ENCODE results near the gene MC1R.

Gene MC1R

DNA sequence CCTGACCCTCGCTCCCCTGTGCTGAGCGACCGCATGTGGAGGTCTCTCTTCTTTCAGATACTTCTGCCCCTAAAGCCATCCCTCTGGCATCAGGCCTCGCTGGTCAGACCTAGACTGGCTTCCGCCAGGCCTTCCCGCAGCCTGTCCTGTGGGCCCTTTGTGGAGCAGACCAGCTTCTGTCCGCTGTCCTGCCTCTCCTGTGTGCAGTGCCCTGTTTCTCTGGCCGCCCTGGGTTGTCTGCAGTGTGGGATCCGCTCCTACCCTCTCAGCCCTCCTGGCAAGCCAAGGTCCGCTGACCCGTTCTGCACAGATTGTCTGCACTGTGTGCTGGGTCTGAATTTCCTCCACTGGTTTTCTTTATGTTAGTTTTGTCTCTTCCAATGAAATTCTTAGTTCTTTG, 21.5 kb upstream of the MC1R start:
- DNase-seq: no peak

DNA sequence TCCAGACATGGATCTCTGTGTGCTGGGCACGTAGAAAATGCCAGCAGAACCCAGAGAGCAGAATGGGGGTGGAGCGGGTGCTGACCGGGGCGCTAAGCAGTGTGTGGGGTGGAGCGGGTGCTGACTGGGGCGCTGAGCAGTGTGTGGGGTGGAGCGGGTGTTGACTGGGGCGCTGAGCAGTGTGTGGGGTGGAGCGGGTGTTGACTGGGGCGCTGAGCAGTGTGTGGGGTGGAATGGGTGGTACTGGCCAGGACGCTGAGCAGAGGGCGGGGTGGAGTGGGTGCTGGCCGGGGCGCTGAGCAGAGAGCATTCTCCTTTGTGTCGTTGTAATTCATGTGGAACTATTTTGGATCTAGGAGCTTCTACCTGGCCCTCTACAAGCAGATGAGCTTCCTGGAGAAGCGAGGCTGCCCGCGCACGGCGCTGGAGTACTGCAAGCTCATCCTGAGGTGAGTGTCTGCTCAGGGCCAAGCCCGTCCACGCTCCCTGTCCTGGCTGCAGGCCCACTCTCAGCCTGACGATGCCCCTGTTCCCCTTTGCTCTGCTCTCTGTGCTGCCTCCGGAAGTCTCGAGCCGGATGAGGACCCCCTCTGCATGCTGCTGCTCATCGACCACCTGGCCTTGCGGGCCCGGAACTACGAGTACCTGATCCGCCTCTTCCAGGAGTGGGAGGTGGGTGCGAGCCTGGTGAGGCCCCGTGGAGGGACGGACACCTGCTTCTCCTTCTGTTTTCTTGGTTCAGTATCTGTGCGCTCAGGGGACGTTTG, 20.3 kb upstream of the MC1R start:
- DNase-seq: no peak

- no peak for DNase-seq
Observed at GRCh38 chr16:89899879-89900481, 18.7 kb upstream of the MC1R start.

DNA sequence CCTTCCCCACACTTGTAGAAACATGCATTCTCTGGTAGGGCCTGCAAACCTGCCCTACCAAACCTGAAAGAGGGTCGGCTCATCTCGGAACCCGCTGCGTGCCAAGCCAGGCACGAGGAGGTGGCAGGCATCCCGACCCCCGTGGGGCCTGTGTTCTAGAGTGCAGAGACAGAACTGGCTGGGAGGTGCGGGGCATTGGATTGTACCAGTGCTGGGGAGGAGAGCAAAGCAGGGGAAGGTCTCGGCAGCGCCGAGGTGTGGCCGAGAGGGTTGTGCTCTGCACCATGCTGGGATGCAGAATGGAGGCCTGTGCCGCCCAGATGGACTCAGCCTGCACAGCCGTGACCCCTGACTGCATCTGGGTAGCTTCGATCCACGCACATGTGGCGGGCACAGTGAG, 17.8 kb upstream of the MC1R start:
- no peak for DNase-seq

DNA sequence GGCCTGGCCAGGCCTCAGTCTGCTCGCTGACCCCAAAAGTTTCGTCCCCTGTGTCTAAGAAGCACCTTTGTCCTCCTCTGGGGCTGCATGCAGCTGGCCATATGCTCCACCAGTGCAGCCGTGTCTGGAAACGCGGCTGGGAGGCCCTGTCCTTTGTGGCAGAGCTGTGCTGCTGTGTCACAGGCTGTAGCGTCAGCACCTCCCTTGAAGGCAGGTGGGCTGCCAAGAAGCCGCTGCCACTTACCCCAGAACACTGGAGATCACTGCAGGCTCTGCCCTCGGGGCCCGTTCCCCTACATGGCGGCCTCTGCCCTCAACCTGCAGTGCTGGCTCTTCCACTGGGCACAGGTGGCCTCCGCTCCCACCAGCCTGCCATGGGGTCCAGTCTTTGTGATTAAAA, 15.7 kb upstream of the MC1R start:
- no peak for DNase-seq

DNA sequence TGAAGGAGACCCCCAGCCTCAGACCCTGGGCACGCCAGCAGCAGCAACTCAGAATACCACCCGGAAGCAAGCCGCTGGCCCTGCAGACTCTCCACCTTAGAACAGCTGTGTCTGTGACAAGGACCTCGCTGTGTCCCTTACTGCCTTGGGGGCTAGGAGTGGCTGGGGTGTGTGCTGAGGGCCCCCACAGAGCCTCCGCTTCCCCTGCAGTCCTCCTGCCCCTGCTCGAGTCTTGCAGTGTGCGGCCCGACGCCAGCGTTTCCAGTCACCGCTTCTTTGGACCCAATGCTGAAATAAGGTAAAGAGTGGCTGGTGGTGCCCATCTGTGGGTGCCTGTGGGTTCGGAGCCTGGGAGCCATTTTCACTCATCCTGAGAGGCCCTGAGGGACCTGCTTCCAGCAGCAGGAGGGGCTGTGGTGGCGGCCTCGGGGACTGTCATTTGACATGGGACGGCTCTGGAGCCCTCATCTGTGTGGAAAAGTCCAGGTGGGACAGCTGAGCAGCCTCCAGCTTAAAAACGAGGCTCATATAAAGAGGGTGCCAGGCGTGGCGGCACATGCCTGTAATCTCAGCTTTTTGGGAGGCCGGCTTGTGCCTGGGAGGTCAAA, 14.7 kb upstream of the MC1R start:
- no peak for DNase-seq

DNA sequence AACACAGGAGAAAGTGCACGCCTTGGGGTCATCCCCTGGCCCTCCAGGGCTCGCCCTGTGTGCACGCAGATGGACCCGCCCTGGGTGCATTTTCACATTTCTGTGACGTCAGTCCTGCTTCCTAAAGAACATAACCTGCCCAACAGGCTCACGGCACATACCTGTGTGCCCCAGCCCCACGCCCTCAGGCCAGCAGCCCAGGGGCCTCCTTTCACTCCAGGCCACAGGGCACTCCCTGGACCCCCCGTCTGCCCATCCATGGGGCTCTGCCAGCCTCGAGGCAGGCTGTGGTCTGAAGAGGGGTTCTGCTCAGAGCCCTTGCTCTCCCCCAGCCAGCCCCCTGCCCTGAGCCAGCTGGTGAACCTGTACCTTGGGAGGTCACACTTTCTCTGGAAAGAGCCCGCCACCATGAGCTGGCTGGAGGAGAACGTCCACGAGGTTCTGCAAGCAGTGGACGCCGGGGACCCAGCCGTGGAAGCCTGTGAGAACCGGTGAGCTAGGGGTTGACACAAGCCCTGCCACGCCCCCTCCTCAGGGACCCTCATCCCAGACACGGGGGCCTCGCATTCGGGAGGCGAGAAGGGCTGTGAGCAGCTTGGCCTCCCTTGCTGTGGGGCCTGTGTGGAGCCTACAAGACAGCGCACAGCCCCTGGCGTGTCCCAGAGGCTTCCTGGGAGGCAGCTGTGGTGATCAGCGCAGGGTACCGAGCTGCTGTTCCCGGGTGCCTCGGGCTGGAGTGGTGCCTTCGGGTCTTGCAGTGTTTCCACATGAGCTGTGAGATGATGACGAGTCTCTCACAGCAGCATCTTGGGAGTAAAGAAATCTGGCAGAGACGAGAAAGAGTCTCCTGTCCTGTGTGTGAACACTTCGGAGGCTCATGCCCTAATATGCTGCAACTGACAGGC, 13.8 kb upstream of the MC1R start:
- DNase-seq: no peak

DNA sequence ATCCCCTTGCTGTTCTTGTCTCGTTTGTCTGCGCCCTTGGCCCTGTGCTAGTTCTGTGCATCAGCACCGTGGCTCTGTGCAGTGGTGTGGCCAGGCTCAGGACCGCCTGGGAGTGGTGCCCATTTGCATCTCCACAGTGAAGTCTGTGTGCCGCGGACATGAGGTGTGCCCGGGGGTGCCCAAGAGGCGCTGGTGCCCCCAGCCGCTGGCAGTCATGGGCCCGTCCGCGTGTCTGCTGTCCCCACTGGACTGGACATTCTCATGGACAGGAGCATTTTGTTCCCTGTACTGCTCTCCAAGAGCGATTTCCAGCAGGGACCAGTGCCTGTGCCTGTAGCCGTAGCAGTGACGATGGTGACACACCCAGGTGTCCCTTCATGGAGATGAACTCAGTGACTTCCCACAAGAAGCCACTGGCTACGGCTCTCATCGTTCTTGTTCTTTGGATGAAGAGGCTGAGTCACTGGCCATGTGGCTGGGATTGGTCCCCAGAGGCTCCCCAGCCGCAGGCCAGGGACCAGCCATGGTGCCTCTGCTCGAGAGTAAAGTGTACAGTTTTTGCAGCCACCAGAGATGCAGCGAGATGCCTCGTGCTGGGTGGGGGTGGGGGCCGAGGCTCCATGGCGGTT, 13.0 kb upstream of the MC1R start:
- DNase-seq: no peak

GRCh38 chr16:89906140-89907025, 12.3 kb upstream of the MC1R start:
- no peak for DNase-seq

GRCh38 chr16:89907055-89907814, 11.4 kb upstream of the MC1R start:
- DNase-seq: no peak

- DNase-seq: no peak
Observed at GRCh38 chr16:89908236-89908635, 10.4 kb upstream of the MC1R start.

DNA sequence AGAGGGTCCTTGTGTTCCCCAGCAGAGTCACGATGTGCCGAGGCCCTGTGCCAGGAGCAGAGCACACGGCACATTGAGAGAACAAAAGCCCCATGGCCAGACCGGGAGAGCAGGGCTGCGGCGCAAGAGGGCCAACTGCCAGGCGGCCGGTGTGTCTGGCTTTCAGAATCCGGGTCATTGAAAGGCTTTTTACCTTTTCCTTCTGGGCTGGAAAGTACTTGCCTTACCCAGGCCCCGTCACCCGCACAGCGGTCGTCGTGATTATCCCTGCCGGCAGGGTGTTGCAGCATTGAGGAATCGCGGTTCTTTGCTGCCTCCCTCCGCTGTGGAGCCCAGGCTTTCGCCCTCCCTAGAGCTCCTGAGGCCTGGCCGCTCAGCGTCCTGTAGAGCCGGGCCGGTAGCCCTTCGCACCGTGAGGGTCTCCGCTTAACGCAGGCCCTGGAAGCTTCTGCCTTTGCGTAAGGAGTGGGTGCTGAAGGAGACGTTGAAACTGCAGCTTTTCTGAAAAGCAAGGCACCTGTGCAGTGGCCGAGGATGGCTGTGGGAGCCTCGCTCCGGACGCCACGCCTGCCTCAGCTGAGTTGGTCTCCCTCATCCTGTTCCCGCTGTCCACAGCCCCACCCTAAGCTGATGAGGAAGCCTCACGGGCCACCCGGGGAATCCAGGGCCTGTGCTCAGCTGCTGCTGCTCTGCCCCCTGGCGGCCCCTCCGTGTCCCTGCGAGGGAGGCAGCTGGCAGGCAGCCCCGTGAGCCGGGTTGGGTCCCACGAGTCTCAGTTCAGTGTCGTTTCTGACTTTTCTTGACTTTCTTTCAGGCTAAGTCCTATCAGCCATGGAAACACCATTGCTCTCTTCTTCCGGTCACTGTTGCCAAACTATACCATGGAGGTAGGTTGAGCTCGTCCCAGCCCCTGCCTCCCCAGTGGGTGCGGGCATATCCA, 8.6 kb upstream of the MC1R start:
- DNase-seq: peak; percentile 72

DNA sequence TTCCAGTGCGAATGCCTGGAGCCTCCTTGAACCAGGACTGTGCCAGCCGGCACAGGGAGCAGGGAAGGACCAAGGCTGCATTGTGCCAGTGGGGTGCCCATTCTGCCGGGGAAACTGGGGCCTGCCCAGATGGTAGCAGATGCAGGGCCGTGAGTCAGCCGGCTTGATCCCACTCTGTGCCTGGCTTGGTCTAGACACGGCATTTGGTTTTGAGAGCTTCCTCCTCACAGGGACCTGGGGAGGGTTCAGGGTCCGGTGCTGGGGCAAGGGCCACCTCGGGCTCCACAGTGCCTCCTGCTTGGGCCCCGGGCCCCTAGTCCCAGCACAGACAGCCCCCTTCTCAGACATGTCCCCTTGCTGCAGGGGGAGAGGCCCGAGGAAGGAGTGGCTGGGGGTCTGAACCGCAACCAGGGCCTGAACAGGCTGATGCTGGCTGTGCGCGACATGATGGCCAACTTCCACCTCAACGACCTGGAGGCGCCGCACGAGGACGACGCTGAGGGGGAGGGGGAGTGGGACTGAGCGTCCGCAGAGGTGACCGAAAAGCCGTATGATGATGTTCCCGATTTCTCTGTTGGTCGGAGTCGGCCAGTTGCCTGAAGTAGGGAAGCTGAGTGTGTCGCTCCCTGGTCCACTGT, 7.8 kb upstream of the MC1R start:
- DNase-seq: no peak

DNA sequence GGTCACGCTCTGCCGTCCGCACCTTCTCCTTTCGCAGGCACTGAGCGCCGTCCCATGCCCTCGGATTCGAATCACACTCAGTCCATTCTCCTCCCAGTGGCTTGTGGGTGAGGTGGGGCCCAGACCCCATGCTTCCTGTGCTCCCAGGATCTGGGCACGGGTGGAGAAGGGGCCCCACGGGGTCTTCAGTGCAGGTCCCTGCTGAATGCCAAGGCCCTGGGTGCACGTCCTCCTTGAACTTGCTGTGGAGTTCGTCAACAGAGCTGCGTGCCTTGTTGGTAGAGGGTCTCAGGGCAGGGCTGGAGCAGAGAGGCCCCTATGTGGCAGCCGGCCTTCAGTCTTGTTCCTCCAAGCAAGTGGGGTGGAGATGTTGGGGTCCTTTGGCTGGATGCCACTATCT, 7.3 kb upstream of the MC1R start:
- DNase-seq: no peak

- DNase-seq: no peak
Observed at GRCh38 chr16:89912143-89912542, 6.5 kb upstream of the MC1R start.

GRCh38 chr16:89912627-89913026, 6.0 kb upstream of the MC1R start:
- DNase-seq: no peak

DNA sequence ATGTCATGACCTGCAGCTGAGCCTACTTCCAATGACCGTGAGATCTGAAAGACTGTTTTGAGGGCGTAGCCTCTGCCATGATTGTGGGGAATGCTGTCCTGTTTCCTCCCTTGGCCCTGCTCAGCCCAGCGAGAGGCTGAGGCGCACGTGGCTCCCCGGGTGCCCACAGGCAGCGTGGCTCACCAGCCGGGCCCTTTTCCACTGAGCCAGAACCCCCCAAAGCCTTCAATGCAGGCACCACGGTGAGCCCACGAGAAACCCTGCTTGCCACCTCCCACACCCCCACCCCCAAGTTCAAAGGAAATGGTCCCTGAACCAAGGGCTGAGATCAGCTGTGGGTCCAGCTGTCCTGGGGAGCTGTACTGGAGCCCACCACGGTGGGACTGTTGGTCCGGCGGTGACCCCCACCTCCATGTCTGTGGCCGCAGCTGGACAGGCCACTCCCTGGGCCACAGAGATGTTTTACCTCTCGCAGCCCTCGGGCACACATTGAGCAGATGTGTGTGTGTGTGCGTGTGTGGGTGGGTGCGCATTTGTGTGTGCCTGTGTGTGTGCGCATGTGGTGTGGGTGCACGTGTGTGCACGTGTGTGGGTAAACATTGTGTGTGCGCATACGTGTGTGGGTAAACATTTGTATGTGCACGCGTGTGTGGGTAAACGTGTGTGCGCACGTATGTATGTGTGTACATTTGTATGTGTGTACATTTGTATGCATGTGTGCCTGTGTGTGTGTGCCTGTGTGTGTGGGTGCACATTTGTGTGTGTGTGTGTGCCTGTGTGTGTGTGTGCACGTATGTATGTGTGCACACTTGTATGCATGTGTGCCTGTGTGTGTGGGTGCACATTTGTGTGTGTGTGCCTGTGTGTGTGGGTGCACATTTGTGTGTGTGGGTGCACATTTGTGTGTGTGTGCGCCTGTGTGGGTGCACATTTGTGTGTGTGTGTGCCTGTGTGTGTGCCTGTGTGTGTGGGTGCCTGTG, 5.0 kb upstream of the MC1R start:
- no peak for DNase-seq
